Measurements from ENCODE around the gene CFAP157.

GRCh38 chr9:127697575-127697974 is 9.2 kb upstream of the CFAP157 start:
- TF ChIP-seq CTCF (IDR thresholded peaks at IDR 0.05; ENCODE audit: insufficient read depth, low read length, poor library complexity, severe bottlenecking) (no peak), EZH2phosphoT487 (conservative IDR thresholded peaks at IDR 0.05; ENCODE audit: low read length) (no peak)

Measured in SU-DHL-6 (cell line).